RWPE1 (cell line): ENCODE measurements around the gene ACTR5.
A peak's percentile ranks its signal among the peaks of the same experiment; 100 is the strongest.

Source experiments
- CTCF ChIA-PET: fragments of 350-600 bp; sonication (Branson Sonifier 250); formaldehyde crosslinking; extraction: SDS; loops from one replicate; lab custom pipeline; 2021; lab: Yijun Ruan, JAX
- POLR2A ChIA-PET: fragments of 400-600 bp; formaldehyde crosslinking; extraction: SDS; loops from one replicate; lab custom pipeline; 2020; ENCODE audit warnings: antibody characterized with exemption; ENCODE audit not compliant: low non-redundant PET; lab: Yijun Ruan, JAX
- DNase-seq: peaks from one replicate; pipeline ENCODE4 v3.0.0; 2012; ENCODE audit warnings: low spot score
- H3K27ac ChIP-seq: fragments of 450-650 bp; 2 replicates; pipeline ENCODE4 v1.5.1; 2017
- CTCF ChIP-seq: fragments of 450-650 bp; conservative IDR thresholded peaks from 2 replicates; pipeline ENCODE4 v1.5.1; 2017; ENCODE audit warnings: low read depth, mild to moderate bottlenecking

Gene ACTR5

GRCh38 chr20:38728191-38728781 is 20.0 kb upstream of the ACTR5 start:
- ChIA-PET CTCF (interaction anchor here (0.5 to 0.9 kb wide), 3 partner anchors 70 to 199 kb away, joined by 3 read pairs; no protein-coding TSS in a partner anchor), POLR2A (no interaction called here)
- H3K27ac ChIP-seq, result no peak overlapping the region

GRCh38 chr20:38728911-38729642 is 19.2 kb upstream of the ACTR5 start:
- H3K27ac ChIP-seq, result no peak overlapping the region
- no peak for TF ChIP-seq CTCF
- POLR2A ChIA-PET, result no interaction called here
- CTCF ChIA-PET, result interaction anchor here (0.5 to 0.9 kb wide), 6 partner anchors 11 to 337 kb away, joined by 3 to 7 read pairs (median 3); no protein-coding TSS in a partner anchor
- DNase-seq, result no peak

More at GRCh38 chr20:38728191-38728781, 20.0 kb upstream of the ACTR5 start:
- no peak for TF ChIP-seq CTCF
- no peak for DNase-seq

GRCh38 chr20:38729767-38730166 is 18.5 kb upstream of the ACTR5 start:
- TF ChIP-seq CTCF, result no peak
- ChIA-PET CTCF (interaction anchor here (0.7 to 1.9 kb wide), 4 partner anchors 10 to 163 kb away, joined by 3 to 10 read pairs (median 5); no protein-coding TSS in a partner anchor), POLR2A (no interaction called here)
- no peak for DNase-seq
- no peak overlapping the region for H3K27ac ChIP-seq

GRCh38 chr20:38730167-38730988 is 17.9 kb upstream of the ACTR5 start:
- ChIA-PET POLR2A (no interaction called here), CTCF (interaction anchor here (0.6 to 2.0 kb wide), 26 partner anchors 8 to 1005 kb away, joined by 3 to 19 read pairs (median 4); partner anchors contain the start of gene ACTR5)
- peak; percentile 76 for DNase-seq
- no peak for TF ChIP-seq CTCF
- no peak overlapping the region for H3K27ac ChIP-seq

GRCh38 chr20:38730989-38731737 is 17.1 kb upstream of the ACTR5 start:
- ChIA-PET CTCF (interaction anchor here (0.5 to 2.0 kb wide), 30 partner anchors 8 to 1006 kb away, joined by 3 to 19 read pairs (median 4); partner anchors contain the start of gene ACTR5), POLR2A (no interaction called here)
- H3K27ac ChIP-seq, result no peak overlapping the region
- peak; percentile 87 for DNase-seq
- peak; percentile 100 for TF ChIP-seq CTCF
